GM19397 (cell line): ENCODE data around the gene FRMD6.
"Not testable (repeated sequence)": the region's sequence is repeated elsewhere in the genome, so short reads cannot be mapped to it uniquely, and the experiment has no call there.

Source experiments
- ATAC-seq: cut with Tn5 transposase; IDR thresholded peaks from one replicate; pipeline ENCODE4 v1.9.1; 2021; ENCODE audit warnings: mild to moderate bottlenecking, moderate library complexity; ENCODE audit not compliant: unreplicated experiment

FRMD6 gene

GRCh38 chr14:51627313-51627712 lies 24.4 kb upstream of the FRMD6 start:
- ATAC-seq: no peak

- no peak for ATAC-seq
These were observed 23.5 kb upstream of the FRMD6 start for GRCh38 chr14:51628238-51628637.

DNA sequence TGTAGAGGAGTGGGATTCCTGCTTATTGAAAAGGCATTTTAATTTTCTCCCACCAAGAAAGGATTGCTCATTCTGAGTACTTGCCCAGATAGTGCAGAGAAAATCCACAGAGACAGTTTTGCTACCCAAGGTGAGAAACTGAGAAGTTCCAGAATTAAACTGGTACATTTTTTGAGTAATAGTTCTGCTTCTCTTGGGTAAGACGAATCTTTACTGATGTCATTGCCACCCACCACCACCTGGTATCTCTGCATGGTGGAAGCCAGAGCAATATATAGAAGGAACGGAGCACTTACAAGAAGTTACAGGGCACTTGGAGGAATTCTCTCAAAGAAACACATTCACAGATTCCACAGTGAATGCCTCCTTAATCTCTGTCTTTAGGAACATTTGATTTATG lies 20.7 kb upstream of the FRMD6 start:
- no peak for ATAC-seq

- ATAC-seq: not testable (repeated sequence)
These were observed 18.4 kb upstream of the FRMD6 start for GRCh38 chr14:51633298-51633697.

DNA sequence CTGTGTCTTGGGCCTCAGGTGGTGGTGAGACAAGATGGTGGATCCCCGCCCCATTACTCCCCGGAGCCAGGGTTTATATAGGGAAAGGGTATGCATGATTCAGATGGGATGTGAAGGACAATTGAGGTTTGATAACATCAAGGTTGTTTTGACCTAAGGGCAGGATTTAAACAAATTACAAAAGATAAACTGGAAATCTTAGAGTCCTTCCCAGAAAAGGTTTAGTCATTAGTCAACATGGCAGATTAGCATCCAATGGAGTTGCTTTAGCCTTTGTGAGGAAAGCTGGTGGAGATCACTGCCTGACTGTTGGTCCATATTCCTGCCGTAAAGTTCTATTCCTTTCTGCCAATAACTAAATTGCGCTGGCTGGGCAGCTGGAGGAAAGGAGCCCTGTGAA lies 15.6 kb upstream of the FRMD6 start:
- ATAC-seq: no peak

- no peak for ATAC-seq
These were observed 13.4 kb upstream of the FRMD6 start for GRCh38 chr14:51638071-51638944.

DNA sequence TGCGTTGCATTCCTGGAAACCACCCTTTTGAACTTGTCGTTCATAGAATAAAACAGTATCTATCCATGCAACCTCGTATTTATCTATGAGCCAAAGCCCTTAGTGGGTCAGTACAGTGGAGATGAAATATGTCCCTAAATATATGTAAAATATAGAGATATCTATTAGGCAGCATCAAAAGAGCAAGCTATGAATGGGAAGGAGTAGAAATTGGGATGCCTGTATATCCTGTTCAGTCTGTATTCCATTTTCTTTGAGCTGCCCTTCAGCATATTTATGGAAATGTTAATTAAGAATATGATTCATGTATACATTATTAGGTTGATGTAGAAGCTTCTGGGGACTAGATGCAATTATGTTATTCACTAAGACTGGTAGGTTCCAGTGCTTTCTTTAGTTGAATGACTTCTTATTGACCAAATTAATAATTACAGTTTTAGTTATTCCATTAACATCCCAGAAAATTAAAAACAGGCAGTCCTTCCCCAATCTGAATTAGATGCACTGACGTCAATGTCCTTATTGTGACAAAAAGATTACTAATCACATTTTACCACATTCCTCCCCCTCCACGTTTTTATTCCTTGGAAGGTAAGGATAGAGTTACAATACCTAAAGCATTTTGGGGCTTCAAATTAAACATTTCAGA lies 11.9 kb upstream of the FRMD6 start:
- ATAC-seq: no peak

GRCh38 chr14:51643140-51643539 lies 8.6 kb upstream of the FRMD6 start:
- ATAC-seq: no peak

- no peak for ATAC-seq
These were observed 7.3 kb upstream of the FRMD6 start for GRCh38 chr14:51644217-51644933.

DNA sequence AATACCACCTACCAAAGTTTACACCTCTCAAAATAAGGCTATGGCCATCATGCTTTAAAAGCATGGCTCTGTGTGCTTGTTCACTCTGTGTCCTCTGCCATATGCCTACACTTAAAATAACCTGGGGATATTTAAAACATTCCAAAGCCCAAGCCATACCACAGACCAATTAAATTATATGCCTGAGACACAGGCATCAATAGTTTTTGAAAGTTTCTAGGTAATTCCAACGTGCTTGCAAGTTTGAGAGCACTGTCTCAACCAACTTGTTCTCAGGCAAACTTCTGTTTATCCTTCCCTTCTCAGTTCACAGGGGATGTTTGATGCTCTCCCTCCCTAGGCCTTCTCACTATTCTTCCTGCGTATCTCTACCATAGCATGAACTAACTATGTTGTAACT lies 3.4 kb upstream of the FRMD6 start:
- ATAC-seq: no peak

- no peak for ATAC-seq
These were observed 858 bp upstream of the FRMD6 start for GRCh38 chr14:51650716-51651387.

DNA sequence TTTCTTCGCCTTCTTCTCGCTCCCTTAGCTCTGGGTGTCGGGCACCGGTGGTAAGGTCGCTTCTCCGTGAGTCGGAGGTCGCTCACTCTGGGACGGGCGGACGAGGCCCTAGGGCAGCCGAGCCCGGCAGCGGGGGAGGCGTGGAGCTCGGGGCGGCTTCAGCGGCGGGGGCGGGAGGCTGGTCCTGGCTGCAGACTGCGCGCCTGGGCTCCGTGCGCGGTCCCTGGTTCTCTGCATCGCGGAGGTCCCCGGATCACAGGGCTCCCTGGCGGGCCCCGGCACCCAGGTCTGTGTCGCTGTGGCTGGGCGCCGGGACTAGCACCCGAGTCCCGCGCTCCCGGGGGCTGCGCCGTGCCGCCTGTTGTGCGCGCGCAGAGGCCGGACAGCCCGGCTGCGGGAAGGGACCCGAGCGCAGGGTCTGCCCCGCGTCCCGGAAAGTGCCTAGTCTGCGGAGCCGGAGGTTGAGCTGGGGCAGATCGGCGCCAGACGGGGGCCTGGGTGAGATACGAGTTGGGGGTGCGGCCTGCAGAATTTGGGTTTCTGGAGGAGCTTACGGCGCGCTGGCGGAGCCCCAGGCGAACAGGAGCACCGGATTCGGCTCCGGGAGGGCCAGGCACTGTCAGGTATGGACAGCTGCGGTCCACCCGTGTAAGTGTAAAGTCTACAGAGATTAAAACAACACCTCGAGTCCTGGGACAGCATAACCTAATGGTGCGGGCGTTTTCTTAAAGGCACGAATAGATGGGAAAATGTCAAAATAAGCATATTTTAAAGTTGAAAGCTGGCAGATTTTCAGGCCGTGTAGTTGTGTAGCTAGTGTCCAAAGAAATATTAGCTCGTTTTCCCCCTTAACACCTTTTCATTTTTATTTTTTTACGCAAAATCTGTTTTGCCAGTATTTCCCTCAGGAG lies 713 bp downstream of the FRMD6 start:
- peak; percentile 33 for ATAC-seq

DNA sequence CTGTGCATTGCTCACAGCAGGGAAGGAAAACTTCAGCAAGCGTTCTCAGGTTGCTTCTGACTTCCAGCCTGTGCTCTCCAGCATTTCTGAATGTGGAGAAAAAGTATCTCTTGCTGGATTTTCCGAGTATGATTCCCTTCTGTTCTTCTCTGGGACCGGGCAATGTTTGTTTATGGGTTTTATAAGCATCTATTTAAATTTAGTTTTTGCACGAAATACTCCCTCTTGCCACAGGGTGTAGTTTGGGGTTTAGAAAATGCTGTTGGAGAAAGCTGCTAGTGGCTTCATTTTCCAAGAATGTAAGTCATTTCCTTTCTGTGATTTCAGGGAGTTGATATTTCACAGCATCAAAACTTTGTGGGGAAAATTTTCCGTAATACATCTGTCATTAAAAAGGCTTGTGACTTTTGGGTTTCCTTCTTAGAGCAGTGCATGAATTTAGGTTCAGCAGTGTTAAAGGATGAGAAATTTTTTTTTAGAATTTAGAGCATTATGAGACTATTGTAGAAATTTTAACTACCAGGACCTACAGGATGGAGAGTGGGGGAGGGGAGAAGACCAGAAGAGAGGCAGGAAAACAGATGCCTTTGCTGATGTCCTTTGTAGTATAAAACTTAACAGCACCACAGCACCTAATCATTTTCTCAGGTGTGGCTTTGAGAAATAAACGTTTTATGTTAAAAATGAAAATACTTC lies 1.5 kb downstream of the FRMD6 start:
- no peak for ATAC-seq

DNA sequence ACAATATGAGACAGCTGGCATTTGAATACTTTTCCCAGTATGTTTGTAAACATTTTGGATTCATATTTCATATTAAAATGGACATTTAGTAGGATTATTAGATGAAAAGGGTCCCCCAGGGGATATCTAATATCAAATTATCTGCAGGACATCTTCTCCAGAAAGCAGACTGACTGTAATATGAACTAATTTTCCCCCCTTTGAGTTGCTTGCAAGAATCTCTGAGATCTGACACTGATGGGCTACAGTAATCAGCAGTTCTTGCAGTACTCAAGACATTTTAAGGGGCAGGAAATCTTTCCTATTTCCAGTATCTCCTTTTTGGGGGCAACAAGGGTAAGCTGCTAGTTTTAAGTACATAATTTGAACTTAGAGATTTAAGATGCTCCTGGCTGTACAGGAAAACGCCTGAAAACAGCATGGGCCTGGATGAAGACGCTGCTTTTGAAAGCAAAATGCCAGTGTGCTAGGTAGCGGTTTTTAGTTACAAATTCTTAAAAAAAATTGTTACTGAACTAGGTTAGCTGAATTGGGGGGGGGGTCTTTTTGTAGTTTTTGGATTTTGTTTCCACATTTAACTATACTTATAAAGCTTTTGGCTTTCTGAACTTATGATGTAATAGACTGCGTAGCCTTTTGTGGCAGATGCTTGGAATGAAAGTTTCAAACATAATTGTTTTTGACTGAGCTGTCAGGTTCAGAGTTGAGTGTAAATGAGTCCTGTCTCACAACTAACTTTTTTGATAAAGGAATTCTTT lies 2.2 kb downstream of the FRMD6 start:
- no peak for ATAC-seq

DNA sequence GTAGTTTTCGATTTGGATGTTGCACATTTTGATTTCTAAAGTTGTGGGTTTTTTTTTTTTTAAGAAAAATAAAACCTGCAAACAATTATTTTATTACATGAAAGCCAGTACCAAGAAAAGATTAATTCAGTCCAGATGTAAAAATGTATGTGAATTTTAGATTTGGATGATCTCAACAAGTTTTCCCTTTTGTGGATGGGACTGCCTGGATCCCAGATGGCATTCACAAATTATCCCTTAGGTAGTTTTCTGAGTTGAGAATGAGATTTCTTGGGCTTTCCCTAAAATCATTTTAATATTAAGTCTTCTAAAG lies 2.8 kb downstream of the FRMD6 start:
- no peak for ATAC-seq

DNA sequence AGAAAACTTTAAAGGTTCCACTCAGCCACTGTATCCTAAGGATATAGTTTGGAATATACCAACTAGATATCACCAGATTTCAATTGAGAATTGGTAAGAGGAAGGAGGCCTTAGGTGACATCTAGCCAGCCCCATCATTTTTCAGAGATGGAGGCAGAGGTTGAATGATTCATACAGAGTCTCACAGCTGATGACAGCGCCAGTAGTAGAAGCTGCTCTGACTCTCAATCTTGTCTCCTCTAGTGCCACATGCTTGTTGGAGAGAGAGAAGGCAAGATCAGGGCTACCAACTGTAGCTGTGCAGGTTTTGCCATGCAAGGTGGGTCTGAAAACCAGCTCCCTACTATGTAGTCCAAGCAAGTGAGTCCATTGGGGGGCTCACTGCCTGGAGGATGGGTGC lies 6.1 kb downstream of the FRMD6 start:
- ATAC-seq: no peak

DNA sequence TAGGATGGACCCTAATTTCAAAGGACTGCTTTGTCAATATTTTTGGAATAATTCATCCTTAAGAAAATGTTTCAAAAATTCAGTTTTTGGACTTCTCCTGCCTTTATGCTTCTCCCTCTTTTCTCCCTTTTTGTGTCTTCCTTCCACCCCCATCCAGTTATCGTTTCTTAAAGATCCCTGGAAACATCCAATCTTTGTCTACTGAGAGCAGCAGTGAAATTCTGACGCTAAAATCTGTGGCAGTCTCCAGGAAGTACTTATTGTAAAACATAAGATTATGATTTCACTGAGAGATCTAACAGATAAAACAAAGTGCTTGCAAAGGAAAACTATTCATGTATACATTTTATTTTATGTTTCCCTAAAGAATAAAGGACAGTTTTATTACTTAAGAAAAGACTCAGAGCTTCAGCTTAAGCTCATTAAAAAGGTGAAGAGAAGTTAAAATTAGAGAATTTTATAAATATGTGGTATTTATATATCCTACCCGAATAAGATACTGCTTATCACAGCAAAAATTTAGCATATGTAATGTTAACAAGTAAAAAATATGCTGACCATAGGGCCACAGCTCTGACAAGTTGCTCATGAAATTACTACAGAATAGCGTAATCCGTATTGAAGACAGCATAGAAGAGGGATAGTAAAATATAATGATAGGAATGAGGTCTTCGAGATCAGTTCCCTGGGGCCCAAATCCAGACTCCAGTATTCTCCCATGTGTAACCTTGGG lies 6.9 kb downstream of the FRMD6 start:
- no peak for ATAC-seq

DNA sequence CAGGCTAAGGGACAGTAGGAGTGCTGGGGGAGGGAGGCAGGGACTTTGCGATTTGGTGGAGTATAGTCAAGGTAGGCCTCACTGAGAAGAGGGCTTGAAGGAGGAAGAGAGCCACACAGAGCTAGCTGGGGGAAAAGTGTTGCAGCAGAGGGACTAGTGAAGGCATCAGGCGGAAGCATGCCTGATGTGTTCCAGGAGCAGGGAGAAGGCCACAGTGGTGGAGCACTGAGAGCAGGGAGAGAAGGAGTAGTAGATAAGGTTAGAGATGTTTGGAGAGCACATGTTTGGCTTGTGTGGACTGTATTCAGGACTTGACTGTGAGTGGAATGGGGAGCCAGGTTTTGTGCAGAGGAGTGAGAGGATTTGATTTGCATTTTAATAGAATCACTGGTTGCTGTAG lies 9.0 kb downstream of the FRMD6 start:
- no peak for ATAC-seq
